T-helper 1 cell (primary cell): ENCODE results near the gene CLHC1.
A peak's percentile ranks its signal among the peaks of the same experiment; 100 is the strongest.

ENCODE experiments used
- DNase-seq, 5 donors: peaks; one replicate each; pipeline ENCODE4 v3.0.0-alpha.2; 2012 to 2020

The CLHC1 gene

DNA sequence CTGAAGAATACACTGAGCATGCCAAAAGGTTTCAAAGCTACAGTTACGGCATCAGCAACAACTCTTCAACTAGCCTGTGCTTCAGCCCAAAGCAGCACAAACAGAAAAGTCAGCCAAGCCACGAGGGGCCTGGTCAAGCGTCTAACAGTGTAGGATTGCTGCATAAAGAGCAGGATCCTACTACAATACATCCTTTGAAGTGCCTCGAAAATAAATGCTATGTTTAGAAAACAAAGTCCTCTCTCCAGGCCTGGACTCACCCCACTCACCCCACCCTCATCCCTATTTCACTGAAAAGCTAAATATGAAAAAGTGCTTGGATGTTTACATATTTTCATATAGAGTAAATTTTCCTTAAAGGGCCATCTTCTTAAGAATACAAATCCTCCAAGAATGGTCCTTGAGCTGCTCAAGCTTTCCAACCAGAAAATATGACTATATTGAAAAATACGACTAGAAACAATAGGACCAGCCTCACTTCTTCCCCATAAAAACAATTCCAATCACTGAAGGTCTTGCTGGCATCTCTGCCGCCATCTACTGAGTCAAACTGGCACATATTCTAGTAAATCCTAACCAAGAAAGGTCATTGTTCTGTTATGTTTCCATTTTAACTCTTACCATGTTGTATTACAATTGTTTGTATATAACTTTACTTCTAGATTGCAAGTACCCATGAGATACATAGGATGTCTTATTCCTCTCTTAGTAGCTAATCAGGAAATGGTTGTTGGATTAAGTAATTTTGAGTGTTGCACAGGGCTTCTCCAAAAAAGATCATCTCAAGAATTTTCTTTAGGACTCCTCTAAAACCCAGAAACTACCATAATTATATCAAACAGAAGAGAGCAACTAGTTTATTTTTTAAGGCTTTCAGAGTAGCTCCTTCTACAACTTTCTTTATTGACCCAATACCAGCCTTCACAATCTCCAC is 63.6 kb downstream of the CLHC1 start:
- DNase-seq: peak in 3 of 5 donors; percentile 10 to 34 (median 29)

- no peak for DNase-seq
Observed at GRCh38 chr2:55165626-55166025, 66.5 kb downstream of the CLHC1 start.

GRCh38 chr2:55164534-55165480 is 67.3 kb downstream of the CLHC1 start:
- no peak for DNase-seq

GRCh38 chr2:55163941-55164390 is 68.1 kb downstream of the CLHC1 start:
- no peak for DNase-seq

DNA sequence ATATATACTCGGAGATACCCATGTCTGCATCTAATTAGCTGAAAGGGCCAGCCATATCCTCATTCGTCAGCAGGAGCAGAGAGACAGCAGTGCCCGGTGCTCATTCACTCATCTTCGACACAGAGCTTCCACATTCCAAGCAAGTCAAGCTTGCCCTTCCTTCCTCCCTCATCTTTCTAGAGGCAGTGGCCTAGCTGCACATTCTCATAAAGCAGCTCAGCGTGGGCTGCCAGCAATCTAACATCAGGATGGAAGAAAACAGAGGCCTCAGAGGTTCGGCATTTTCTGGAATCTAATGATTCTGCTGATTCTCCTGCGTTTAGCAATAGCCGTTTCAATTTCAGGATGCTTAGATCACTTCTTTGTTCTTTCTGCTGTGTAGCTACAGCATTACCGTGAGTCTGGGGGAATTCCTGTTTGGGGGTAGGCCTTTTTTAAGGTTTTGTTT is 68.8 kb downstream of the CLHC1 start:
- no peak for DNase-seq

- DNase-seq: no peak
Observed at GRCh38 chr2:55162284-55163006, 69.6 kb downstream of the CLHC1 start.

DNA sequence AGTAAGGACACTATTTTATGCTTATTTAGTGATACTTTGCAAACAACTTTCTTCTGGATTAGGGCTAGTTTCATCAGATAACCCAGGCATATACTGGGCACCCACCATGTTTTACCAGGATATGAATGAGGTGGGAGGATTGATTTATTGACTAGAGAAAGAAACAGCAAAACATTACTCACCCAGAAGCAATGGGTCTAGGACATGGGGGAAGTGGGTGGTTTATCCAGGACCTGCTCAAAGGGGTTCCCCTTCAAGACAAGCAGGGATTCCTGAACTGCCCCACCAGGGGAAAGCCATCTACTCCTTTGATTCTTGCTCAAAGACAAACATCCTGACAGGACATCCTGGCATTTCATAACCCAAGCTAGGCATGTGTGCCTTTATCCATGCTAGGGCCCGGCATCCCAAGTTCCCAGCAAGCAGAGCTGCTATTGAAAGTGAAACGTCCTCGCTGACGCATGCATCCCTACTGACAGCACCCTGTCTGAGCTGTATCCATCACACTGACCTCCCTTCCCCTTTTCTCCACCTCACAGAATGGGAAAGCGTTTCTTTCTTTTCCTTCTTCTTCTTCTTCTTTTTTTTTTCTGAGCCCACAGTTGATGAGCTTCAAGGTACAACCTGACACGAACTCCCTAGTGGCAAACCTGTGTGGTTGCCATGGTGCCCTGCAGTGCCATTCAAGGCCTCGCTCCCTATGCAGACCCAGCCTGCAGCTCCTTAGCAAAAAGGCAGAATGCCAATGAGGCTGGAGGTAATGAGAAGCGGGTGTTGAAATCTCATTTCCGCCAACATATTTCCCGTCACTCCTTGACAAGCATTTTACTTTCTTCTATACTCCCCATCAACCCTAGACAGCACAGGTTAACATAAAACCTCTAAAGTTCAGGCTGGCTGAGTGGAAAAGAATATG is 70.5 kb downstream of the CLHC1 start:
- DNase-seq: no peak

DNA sequence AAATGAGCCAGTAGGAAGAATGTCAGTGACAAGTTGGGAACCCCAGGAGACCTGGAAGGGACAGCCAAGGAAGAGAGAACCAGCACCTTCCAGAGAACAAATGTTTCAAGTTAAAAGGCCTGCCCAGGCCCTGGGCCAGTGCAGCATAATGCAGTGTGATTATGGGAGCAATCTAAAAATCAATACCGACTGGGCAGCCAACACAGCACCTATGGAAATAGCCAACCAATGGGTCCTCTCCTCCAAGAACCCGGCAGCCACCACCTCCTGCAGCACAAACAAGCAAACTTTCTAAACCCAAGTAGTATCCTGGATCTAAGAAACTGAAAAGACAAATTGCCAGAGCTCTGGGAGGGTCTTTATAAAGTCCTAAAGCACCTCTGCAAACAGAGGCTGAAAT is 71.7 kb downstream of the CLHC1 start:
- no peak for DNase-seq

DNA sequence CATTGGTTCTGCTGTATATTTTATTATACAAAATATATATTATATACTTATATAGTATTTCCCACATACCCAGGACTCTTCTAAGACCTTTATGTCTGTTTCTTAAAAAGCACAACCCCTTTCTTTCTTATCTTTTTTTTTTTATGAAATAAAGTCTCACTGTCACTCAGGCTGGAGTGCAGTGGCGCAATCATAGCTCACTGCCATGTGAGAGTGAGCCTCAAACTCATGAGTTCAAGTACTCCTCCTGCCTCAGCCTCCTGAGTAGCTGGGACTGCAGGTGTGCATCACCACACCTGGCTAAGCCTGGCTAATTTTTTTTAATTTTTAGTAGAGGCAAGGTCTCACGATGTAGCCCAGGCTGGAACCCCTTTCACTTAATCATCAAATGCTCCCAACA is 72.3 kb downstream of the CLHC1 start:
- no peak for DNase-seq

DNA sequence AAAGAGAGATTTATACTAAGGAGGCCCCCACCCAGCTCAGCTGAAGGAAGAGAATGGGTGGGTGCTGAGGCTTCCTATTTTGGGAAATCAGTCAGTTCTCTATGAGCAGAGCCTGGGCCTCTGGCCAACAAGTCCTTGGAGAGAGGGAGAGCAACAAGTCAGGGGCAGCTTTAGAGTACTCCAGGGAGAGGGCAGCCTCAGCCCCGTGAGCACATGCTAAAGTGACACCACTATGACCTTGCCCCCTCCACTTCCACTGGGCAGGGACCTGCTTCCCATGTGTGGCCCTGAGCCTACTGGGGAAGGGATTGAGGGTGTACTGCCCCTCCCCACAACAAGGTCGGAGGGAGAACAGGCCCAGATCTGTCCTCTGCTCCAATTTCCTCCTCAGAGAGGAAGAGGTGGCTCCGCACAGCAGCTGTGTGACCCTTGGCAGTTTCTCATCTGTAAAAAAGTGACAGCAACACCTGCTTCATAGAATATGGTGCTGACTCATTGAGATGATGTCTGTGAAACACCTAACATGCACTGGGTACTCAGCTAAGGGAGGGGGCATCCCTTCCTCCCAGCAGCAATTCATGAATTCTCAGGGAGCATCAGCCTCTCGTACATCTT is 72.9 kb downstream of the CLHC1 start:
- no peak for DNase-seq

DNA sequence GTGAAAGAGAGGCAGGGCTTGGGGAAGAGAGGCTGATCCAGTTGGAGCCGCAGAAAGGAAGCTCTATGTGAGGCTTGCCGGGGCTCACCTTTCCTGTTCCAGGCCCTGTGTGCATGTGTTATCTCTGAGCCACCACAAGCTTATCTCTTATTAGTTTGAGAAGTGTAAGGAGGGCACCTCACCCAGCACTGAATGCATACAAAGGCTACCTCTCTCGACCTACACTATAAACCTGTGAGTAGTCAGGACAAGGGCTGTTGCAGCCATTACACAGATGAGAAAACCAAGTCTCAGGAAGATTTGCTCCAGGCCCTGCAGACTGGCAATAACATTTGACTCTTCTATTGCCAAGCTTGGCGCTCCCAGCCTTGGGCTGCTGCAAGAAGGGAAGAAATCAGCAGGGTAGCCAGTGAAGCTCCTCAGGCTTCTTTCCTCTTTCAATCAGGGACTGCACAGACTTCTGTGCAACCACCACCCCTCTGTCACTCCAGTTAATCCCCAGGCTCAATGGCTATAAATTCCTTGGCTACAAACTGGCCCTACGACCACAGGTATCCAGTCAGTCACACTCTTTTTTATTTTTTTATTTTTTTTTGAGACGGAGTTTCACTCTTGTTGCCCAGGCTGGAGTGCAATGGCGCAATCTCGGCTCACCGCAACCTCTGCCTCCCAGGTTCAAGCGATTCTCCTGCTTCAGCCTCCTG is 73.8 kb downstream of the CLHC1 start:
- no peak for DNase-seq

DNA sequence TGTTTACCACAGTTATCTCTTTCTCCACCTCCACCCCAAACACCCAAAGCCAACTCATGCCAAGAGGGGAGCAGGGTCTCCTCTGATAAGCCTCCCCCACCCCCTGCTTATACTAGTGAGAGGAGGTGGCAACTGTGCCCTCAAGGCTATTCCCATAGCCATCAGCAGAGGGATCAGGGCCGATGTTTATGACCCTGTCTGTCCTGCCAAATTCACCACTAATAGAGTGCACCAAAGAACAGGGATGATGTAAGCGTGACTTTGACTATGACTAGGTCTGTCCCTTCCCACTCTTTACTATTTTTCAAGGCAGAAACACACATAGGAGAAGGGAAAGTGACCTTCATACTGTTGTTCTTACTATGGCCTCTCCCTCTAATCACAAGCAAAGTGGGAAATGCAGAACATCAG is 74.6 kb downstream of the CLHC1 start:
- no peak for DNase-seq

DNA sequence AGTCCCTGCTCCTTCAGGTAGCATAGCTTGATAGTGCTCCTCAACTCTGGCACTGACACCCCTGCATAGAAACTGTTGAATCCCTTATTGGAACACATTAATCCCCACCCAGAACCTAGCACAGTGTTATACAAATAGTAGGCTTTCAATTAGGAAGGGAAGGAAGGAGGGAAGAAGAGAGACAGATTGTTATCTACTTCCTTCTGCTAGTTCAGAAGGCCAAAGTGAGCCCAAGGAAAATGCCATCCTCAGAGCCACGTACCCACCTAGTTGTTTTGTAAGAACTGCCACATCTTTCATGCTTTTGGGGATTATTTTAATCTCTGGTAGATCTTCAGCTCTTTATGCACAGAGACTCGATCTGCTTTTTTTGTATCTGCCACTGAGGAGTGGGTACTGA is 75.1 kb downstream of the CLHC1 start:
- DNase-seq: no peak

- DNase-seq: no peak
Observed at GRCh38 chr2:55156326-55156725, 75.8 kb downstream of the CLHC1 start.

DNA sequence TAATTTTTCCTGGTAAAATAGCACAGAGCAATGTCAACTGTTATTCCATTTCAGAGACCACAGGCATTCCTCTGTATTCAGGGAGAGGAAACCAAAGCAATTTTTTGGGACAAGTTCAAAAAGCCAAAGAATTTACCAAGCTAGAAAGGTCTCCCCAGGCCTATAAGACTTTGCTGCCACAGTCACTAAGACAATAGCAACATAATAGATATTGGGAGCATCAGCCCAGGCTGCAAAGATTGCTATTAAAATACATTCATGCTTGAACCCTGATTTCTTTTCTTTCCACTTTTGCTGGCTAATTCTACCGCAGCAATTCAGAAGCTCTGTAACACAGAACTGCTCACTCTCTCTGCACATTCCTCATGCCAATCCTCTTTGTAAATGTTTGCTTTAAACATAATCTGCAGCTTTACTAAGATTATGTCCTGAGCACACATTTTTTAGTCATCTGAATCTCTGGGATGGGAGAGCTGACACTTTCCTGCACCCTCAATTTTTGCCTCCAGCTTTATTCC is 76.3 kb downstream of the CLHC1 start:
- no peak for DNase-seq

DNA sequence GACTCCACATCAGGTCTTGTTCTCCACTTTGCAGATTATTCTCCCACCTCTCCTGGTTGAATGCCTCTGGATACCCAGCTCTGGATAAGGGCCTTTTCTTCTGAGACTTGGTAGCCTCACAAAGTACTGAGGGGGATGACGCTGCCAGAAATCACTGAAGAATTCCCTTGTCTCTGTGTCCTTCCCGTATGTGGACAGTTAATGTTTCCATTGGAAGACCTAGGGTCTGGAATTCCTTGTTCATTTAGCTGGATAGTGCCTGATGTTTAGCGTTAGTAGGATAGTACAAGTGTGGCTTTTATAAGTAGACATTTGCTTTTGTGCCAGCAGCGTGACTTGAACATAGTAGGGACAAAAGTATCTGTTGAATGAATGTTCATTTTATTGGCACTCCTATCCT is 76.9 kb downstream of the CLHC1 start:
- DNase-seq: no peak

- no peak for DNase-seq
Observed at GRCh38 chr2:55154525-55155030, 77.5 kb downstream of the CLHC1 start.

DNA sequence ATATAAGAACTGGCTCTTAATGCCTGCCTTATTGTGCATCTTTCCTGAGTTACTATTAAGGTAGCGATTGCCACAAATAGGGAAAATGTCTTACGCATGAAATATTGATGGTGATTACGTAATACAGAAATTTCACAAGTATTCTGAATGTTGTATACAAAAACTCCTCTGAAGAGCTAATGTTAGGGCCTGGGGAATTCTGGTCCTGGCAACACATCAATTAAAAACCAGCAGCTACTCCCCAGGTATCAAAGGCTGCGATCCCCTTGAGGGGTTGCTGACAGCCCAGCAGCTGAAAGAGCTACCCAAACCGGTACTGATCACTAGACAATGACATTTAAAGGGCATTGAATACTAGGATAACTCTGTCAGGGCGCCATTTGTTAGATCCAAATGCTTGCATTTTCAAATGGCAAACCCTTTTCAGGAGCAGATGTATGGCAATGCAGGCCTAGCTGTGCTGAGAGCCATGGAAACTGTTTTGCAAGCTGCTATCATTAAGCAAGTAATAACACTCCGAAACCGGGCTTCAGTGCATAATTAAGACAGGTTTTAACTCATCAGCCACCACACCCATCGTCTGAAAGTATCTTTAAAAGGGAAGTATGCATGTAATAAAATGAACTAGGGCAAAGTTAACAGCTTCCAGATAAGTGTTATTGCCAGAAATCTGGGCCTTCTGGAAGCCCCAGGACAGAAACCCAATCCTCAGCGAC is 78.4 kb downstream of the CLHC1 start:
- DNase-seq: no peak
